ENCODE measurements around the gene SYNJ1. TPM values are rescaled to one million over a fixed set of nuclear protein-coding genes. Genes with fewer than 3 reads are reported as not detected.
A peak's percentile ranks its signal among the peaks of the same experiment; 100 is the strongest.

The SYNJ1 gene
- total RNA-seq, 1 donor from 2014 or later: 12.1 TPM

GRCh38 chr21:32726839-32727686 is 750 bp downstream of the SYNJ1 start:
- Histone ChIP-seq H3K36me3 (no peaks in the 10 kb centered on the region), H3K9me3 (no peaks in the 10 kb centered on the region), H3K27me3 (no peaks in the 10 kb centered on the region), H3K4me1 (peaks cover 5 to 22% of the 10 kb centered on the region in 2 donors), H3K27ac (peak overlapping the region; percentile 90 to 93), H3K4me3 (peak overlapping the region; percentile 87 to 96)
- TF ChIP-seq, protein P1, sequence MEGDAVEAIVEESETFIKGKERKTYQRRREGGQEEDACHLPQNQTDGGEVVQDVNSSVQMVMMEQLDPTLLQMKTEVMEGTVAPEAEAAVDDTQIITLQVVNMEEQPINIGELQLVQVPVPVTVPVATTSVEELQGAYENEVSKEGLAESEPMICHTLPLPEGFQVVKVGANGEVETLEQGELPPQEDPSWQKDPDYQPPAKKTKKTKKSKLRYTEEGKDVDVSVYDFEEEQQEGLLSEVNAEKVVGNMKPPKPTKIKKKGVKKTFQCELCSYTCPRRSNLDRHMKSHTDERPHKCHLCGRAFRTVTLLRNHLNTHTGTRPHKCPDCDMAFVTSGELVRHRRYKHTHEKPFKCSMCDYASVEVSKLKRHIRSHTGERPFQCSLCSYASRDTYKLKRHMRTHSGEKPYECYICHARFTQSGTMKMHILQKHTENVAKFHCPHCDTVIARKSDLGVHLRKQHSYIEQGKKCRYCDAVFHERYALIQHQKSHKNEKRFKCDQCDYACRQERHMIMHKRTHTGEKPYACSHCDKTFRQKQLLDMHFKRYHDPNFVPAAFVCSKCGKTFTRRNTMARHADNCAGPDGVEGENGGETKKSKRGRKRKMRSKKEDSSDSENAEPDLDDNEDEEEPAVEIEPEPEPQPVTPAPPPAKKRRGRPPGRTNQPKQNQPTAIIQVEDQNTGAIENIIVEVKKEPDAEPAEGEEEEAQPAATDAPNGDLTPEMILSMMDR (IDR thresholded peaks at IDR 0.05): no peak
- intact Hi-C loops (cut with DNase I): loop anchor here (2.0 to 5.0 kb wide), 6 partner anchors 115 to 1068 kb away; partner anchors contain the start of genes CFAP298, CRYZL1, IL10RB and ITSN1
- DNase-seq (ENCODE audit: low spot score in 2 of 2): peak in 1 of 2 donors; percentile 70

- Histone ChIP-seq H3K27me3 (no peaks in the 10 kb centered on the region), H3K27ac (no peak overlapping the region), H3K4me1 (no peaks in the 10 kb centered on the region), H3K4me3 (no peak overlapping the region), H3K36me3 (peaks cover 0 to 9% of the 10 kb centered on the region in 2 donors), H3K9me3 (no peaks in the 10 kb centered on the region)
- no peak for DNase-seq (ENCODE audit: low spot score in 2 of 2)
- intact Hi-C loops (cut with DNase I): no loop called here
- TF ChIP-seq, protein P1 (IDR thresholded peaks at IDR 0.05): no peak
Measured at GRCh38 chr21:32719085-32719484, 8.7 kb downstream of the SYNJ1 start.

GRCh38 chr21:32717851-32718316 is 9.9 kb downstream of the SYNJ1 start:
- H3K4me3 ChIP-seq: no peak overlapping the region
- H3K27me3 ChIP-seq: no peaks in the 10 kb centered on the region
- H3K27ac ChIP-seq: no peak overlapping the region
- no peaks in the 10 kb centered on the region for H3K9me3 ChIP-seq
- intact Hi-C loops (cut with DNase I): no loop called here
- no peaks in the 10 kb centered on the region for H3K4me1 ChIP-seq
- TF ChIP-seq, protein P1 (IDR thresholded peaks at IDR 0.05): no peak
- peaks cover 0 to 9% of the 10 kb centered on the region in 2 donors for H3K36me3 ChIP-seq
- DNase-seq (ENCODE audit: low spot score in 2 of 2): no peak

GRCh38 chr21:32716486-32716885 is 11.3 kb downstream of the SYNJ1 start:
- Histone ChIP-seq H3K27me3 (no peaks in the 10 kb centered on the region), H3K4me1 (peaks cover 0 to 3% of the 10 kb centered on the region in 2 donors), H3K9me3 (no peaks in the 10 kb centered on the region), H3K36me3 (peaks cover 0 to 9% of the 10 kb centered on the region in 2 donors), H3K4me3 (no peak overlapping the region), H3K27ac (no peak overlapping the region)
- no peak for DNase-seq (ENCODE audit: low spot score in 2 of 2)
- TF ChIP-seq, protein P1 (IDR thresholded peaks at IDR 0.05): no peak
- intact Hi-C loops (cut with DNase I): no loop called here

DNA sequence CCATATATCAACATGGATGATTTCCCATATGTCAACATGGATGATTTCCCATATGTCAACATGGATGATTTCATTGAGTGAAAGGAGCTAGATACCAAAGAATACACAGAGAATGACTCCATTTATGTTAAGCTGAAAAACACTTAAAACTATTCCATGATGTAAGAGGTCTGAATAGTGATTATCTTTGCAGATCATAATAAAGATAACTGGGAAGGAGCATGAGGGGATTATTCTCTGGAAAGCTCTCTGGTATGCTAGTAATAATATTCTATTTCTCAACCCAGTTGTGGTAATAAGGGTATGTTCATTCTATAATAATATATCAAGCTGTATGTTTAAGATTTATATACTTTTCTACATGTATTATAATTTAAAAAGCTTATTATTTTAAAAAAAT is 14.1 kb downstream of the SYNJ1 start:
- H3K4me3 ChIP-seq: no peak overlapping the region
- H3K4me1 ChIP-seq: peaks cover 0 to 3% of the 10 kb centered on the region in 2 donors
- H3K27me3 ChIP-seq: no peaks in the 10 kb centered on the region
- H3K27ac ChIP-seq: no peak overlapping the region
- no peak for DNase-seq (ENCODE audit: low spot score in 2 of 2)
- H3K36me3 ChIP-seq: peaks cover 0 to 3% of the 10 kb centered on the region in 2 donors
- intact Hi-C loops (cut with DNase I): no loop called here
- no peaks in the 10 kb centered on the region for H3K9me3 ChIP-seq
- TF ChIP-seq, protein P1 (IDR thresholded peaks at IDR 0.05): no peak
